Activated T-cell treated with anti-CD3 and anti-CD28 coated beads, Interleukin-2, amount 50 U/mL, for 4 hours (primary cell): Measurements from ENCODE around the gene TRIOBP. TPM values are rescaled to one million over a fixed set of nuclear protein-coding genes. Genes with fewer than 3 reads are reported as not detected.
"Not testable (repeated sequence)": the region's sequence is repeated elsewhere in the genome, so short reads cannot be mapped to it uniquely, and the experiment has no call there.

ENCODE experiments used
- ATAC-seq, 2 donors: fragments of 200-7000 bp; cut with Tn5 transposase; one replicate each; pipeline ENCODE4 v1.10.0; 2021
- DNase-seq: peaks from one replicate; pipeline ENCODE4 v3.0.0-alpha.2; 2020
- H3K27me3 Mint-ChIP-seq: one replicate; pipeline ENCODE4 v1.8.0; 2021; ENCODE audit warnings: low read depth, mixed read lengths
- H3K36me3 Mint-ChIP-seq: one replicate; pipeline ENCODE4 v1.8.0; 2022; ENCODE audit warnings: mixed read lengths; ENCODE audit not compliant: insufficient read depth
- H3K4me1 Mint-ChIP-seq: one replicate; pipeline ENCODE4 v1.8.0; 2021; ENCODE audit warnings: low read depth, mixed read lengths
- H3K4me3 Mint-ChIP-seq: one replicate; pipeline ENCODE4 v1.8.0; 2021; ENCODE audit warnings: mild to moderate bottlenecking, moderate library complexity, mixed read lengths
- H3K9me3 Mint-ChIP-seq: one replicate; pipeline ENCODE4 v1.8.0; 2021; ENCODE audit warnings: mixed read lengths
- total RNA-seq, 3 donors: library from RNA; stranded (reverse); gene quantifications; one replicate each; pipeline ENCODE4 v1.2.1, GENCODE V29; 2021

The TRIOBP gene
- total RNA-seq, 3 donors from 2014 or later, result 14.9 to 19.0 (median 17.2) TPM

DNA sequence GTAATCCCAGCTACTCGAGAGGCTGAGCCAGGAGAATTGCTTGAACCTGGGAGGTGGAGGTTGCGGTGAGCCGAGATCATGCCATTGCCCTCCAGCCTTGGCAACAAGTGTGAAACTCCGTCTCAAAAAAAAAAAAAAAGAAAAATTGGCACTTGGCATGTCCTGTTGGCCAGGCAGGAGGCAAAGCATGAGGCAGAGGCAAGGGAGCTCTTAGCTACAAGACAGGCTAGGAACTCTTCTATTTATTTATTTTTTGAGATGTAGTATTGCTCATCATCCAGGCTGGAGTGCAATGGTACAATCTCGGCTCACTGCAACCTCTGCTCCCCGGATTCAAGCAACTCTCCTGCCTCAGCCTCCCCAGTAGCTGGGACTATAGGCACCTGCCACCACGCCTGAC is 2.7 kb upstream of the TRIOBP start:
- H3K9me3 Mint-ChIP-seq, ATAC-seq, H3K4me3 Mint-ChIP-seq, DNase-seq, H3K27me3 Mint-ChIP-seq: not testable (repeated sequence)
- Mint-ChIP-seq H3K4me1 (peaks cover 20% of the 10 kb centered on the region), H3K36me3 (peaks cover 24% of the 10 kb centered on the region)

GRCh38 chr22:37696260-37696656 is 590 bp upstream of the TRIOBP start:
- not testable (repeated sequence) for H3K27me3 Mint-ChIP-seq, ATAC-seq, DNase-seq, H3K9me3 Mint-ChIP-seq, H3K4me3 Mint-ChIP-seq
- Mint-ChIP-seq H3K36me3 (peaks cover 17% of the 10 kb centered on the region), H3K4me1 (peaks cover 18% of the 10 kb centered on the region)

GRCh38 chr22:37697538-37697835 is 639 bp downstream of the TRIOBP start:
- peaks cover 14% of the 10 kb centered on the region for H3K36me3 Mint-ChIP-seq
- no peaks in the 10 kb centered on the region for H3K9me3 Mint-ChIP-seq

GRCh38 chr22:37701141-37701786 is 4.4 kb downstream of the TRIOBP start:
- no peaks in the 10 kb centered on the region for H3K27me3 Mint-ChIP-seq
- no peaks in the 10 kb centered on the region for H3K9me3 Mint-ChIP-seq

More at GRCh38 chr22:37697538-37697835, 639 bp downstream of the TRIOBP start:
- no peak overlapping the region for H3K4me3 Mint-ChIP-seq
- DNase-seq (no peak), ATAC-seq (no peak)
- no peaks in the 10 kb centered on the region for H3K27me3 Mint-ChIP-seq
- peaks cover 18% of the 10 kb centered on the region for H3K4me1 Mint-ChIP-seq

DNA sequence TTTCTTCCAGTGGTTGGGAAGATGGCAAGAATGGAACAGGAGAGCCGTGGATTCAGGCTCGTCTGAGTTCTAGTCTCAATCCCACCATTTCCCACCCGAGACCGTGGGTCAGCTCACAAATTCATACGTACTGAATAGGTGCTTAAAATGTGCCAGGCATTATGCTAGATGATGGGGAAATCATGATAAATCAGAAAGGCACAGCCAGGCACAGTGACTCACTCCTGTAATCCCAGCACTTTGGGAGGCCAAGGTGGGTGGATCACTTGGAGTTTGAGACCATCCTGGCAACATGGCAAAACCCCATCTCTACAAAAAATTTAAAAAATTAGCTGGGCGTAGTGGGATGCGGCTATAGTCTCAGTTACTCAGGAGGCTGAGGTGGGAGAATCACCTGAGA is 7.1 kb downstream of the TRIOBP start:
- H3K9me3 Mint-ChIP-seq, result no peaks in the 10 kb centered on the region
- ATAC-seq, result no peak
- peaks cover 12% of the 10 kb centered on the region for H3K36me3 Mint-ChIP-seq
- H3K27me3 Mint-ChIP-seq, result no peaks in the 10 kb centered on the region
- DNase-seq, result no peak
- H3K4me1 Mint-ChIP-seq, result no peaks in the 10 kb centered on the region
- no peak overlapping the region for H3K4me3 Mint-ChIP-seq

More at GRCh38 chr22:37701141-37701786, 4.4 kb downstream of the TRIOBP start:
- no peak for DNase-seq
- Mint-ChIP-seq H3K4me1 (peaks cover 9% of the 10 kb centered on the region), H3K4me3 (no peak overlapping the region), H3K36me3 (peaks cover 9% of the 10 kb centered on the region)
- no peak for ATAC-seq

DNA sequence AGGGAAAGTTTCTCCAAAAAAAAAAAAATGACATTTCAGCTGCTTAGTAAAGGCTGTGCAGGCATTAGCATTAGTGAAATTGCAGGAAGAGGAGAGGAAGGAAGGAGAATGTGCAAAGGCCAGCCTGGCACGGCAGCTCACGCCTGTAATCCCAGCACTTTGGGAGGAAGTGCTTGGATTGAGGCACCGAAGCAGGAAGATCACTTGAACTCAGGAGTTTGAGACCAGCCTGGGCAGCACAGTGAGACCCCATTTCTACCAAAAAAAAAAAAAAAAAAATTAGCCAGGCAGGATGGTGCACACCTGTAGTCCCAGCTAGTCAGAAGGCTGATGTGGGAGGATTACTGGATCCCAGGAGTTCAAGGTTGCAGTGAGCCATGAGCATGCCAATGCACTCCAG is 7.8 kb downstream of the TRIOBP start:
- DNase-seq (no peak), ATAC-seq (no peak)
- no peak overlapping the region for H3K4me3 Mint-ChIP-seq
- H3K27me3 Mint-ChIP-seq, result no peaks in the 10 kb centered on the region
- H3K36me3 Mint-ChIP-seq, result peaks cover 12% of the 10 kb centered on the region
- no peaks in the 10 kb centered on the region for H3K4me1 Mint-ChIP-seq
- no peaks in the 10 kb centered on the region for H3K9me3 Mint-ChIP-seq

GRCh38 chr22:37705205-37705604 is 8.4 kb downstream of the TRIOBP start:
- DNase-seq (no peak), ATAC-seq (no peak)
- H3K36me3 Mint-ChIP-seq, result peaks cover 13% of the 10 kb centered on the region
- H3K4me1 Mint-ChIP-seq, result no peaks in the 10 kb centered on the region
- no peaks in the 10 kb centered on the region for H3K27me3 Mint-ChIP-seq
- H3K9me3 Mint-ChIP-seq, result no peaks in the 10 kb centered on the region
- no peak overlapping the region for H3K4me3 Mint-ChIP-seq

- ATAC-seq (no peak), DNase-seq (no peak)
- Mint-ChIP-seq H3K27me3 (no peaks in the 10 kb centered on the region), H3K36me3 (peaks cover 11% of the 10 kb centered on the region), H3K9me3 (no peaks in the 10 kb centered on the region), H3K4me1 (no peaks in the 10 kb centered on the region), H3K4me3 (no peak overlapping the region)
Measured at GRCh38 chr22:37708580-37709444, 12.0 kb downstream of the TRIOBP start.

GRCh38 chr22:37709445-37709765 is 12.6 kb downstream of the TRIOBP start:
- Mint-ChIP-seq H3K36me3 (peaks cover 11% of the 10 kb centered on the region), H3K4me3 (no peak overlapping the region), H3K4me1 (no peaks in the 10 kb centered on the region), H3K27me3 (no peaks in the 10 kb centered on the region), H3K9me3 (no peaks in the 10 kb centered on the region)
- DNase-seq (no peak), ATAC-seq (no peak)

DNA sequence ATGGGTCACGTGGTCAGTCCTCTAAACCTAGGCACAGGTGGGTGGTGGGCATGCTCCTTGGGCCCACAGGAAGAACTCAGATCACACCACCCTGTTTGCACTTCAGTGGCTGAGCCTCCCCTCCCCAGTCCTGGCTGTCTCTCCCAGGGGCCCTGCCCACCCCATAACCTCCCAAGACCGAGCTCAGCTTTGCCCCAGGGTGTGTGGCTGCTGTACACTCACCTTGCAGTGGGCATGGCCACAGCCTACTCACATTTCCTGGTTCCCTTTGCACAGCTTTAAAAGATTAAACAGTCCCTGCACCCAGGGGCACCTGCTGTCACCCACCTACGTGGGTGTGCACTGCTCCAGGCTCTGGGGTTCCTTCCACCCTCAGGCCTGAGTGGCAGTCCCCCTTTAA is 13.8 kb downstream of the TRIOBP start:
- ATAC-seq (no peak), DNase-seq (no peak)
- Mint-ChIP-seq H3K4me3 (no peak overlapping the region), H3K4me1 (no peaks in the 10 kb centered on the region), H3K27me3 (no peaks in the 10 kb centered on the region), H3K36me3 (peaks cover 8% of the 10 kb centered on the region), H3K9me3 (no peaks in the 10 kb centered on the region)

DNA sequence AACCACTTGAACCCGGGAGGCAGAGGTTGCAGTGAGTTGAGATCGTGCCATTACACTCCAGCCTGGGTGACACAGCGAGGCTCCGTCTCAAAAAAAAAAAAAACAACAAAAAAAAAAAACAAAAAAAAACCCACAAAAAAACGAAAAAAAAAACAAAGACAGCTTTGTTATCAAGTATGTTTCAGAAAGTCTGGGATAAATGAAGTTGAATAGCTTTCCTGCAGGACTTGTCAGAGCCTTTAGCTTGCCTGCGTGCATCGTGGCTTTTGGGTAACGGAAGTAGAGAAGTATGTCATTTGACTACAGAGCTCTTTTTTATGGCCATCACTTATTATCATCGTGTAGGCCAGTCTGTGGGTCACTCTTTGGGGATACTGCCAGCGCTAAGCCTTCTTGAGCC is 14.6 kb downstream of the TRIOBP start:
- ATAC-seq (no peak), DNase-seq (no peak)
- peaks cover 5% of the 10 kb centered on the region for H3K36me3 Mint-ChIP-seq
- no peaks in the 10 kb centered on the region for H3K9me3 Mint-ChIP-seq
- H3K4me1 Mint-ChIP-seq, result no peaks in the 10 kb centered on the region
- no peaks in the 10 kb centered on the region for H3K27me3 Mint-ChIP-seq
- H3K4me3 Mint-ChIP-seq, result no peak overlapping the region

DNA sequence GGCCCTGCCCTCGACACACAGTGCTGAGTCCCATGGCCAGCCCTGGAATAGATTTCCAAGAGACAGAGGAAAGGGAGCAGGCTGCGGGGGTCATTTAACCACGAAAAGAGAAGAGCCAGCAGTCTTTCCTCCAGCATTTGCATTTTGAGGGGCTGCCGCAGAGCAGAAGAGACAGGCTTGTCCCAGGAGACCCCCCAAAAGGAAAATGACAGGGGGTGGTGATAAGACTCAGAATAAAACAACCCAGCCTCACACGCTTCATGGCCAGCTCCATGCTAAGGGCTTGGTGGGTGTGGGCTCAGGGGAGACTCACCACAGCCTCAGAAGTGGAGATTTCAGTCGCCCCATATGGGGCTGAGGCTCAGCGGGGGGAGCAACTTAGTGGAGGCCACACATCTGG is 16.9 kb downstream of the TRIOBP start:
- ATAC-seq (no peak), DNase-seq (no peak)
- Mint-ChIP-seq H3K4me3 (no peak overlapping the region), H3K27me3 (no peaks in the 10 kb centered on the region), H3K36me3 (peaks cover 9% of the 10 kb centered on the region), H3K4me1 (no peaks in the 10 kb centered on the region), H3K9me3 (no peaks in the 10 kb centered on the region)

GRCh38 chr22:37714634-37715033 is 17.8 kb downstream of the TRIOBP start:
- no peak for ATAC-seq
- H3K9me3 Mint-ChIP-seq, result no peaks in the 10 kb centered on the region
- DNase-seq, result no peak

DNA sequence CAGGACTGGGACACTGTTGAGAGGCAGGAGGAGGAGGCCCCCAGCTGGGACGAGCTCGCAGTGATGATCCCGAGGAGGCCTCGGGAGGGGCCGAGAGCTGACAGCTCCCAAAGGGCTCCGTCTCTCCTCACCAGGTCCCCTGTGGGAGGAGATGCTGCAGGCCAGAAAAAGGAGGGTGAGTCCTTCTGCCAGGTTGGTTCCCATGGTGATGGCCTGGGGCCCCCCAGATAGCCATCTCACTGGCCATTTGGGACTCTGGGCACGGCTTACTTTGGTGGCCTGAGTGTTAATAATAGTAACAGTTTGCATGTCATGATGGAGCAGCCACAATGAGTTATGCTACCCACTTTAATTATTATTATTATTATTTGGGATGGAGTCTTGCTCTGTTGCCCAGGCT is 18.9 kb downstream of the TRIOBP start:
- no peak for DNase-seq
- Mint-ChIP-seq H3K27me3 (no peaks in the 10 kb centered on the region), H3K9me3 (no peaks in the 10 kb centered on the region), H3K4me3 (no peak overlapping the region), H3K36me3 (peaks cover 7% of the 10 kb centered on the region), H3K4me1 (no peaks in the 10 kb centered on the region)
- ATAC-seq, result no peak

More at GRCh38 chr22:37714634-37715033, 17.8 kb downstream of the TRIOBP start:
- H3K27me3 Mint-ChIP-seq, result no peaks in the 10 kb centered on the region
- H3K4me3 Mint-ChIP-seq, result no peak overlapping the region
- peaks cover 9% of the 10 kb centered on the region for H3K36me3 Mint-ChIP-seq
- H3K4me1 Mint-ChIP-seq, result no peaks in the 10 kb centered on the region

DNA sequence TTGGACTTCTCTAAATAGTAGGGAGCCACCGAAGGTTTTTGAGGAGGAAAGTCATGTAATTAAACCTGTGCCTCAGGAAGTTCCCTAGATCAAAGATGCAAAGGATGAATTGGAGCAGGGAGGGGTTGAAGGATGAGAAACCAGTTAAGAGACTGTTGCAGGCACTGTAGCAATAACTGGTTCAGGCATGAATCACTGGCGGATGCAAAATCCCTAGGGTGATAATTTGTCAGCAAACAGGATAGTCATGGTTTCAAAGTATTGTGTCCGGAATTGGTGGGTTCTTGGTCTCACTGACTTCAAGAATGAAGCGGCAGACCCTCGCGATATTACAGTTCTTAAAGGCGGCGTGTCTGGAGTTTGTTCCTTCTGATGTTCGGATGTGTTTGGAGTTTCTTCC is 19.9 kb downstream of the TRIOBP start:
- no peaks in the 10 kb centered on the region for H3K9me3 Mint-ChIP-seq
- H3K36me3 Mint-ChIP-seq, result peaks cover 7% of the 10 kb centered on the region
- no peak for ATAC-seq
- no peaks in the 10 kb centered on the region for H3K4me1 Mint-ChIP-seq
- H3K27me3 Mint-ChIP-seq, result no peaks in the 10 kb centered on the region
- no peak overlapping the region for H3K4me3 Mint-ChIP-seq
- DNase-seq, result no peak
